KMS-11 (cell line): ENCODE results near the gene PLEKHM2.

ENCODE experiments used
- H2AFZ ChIP-seq: fragments of 200-600 bp; sonication (generic); 2 replicates; pipeline ENCODE4 v1.6.1; 2016; ENCODE audit warnings: antibody characterized with exemption, mixed run types, low read depth
- H3K27ac ChIP-seq: fragments of 200-600 bp; sonication (generic); 2 replicates; pipeline ENCODE4 v1.6.1; 2016; ENCODE audit warnings: mild to moderate bottlenecking, mixed run types
- H3K27me3 ChIP-seq: fragments of 200-600 bp; sonication (generic); 2 replicates; pipeline ENCODE4 v1.6.1; 2017; ENCODE audit warnings: mild to moderate bottlenecking, low read depth, mixed run types, moderate library complexity; ENCODE audit not compliant: insufficient read depth
- H3K36me3 ChIP-seq: fragments of 200-600 bp; sonication (generic); 2 replicates; pipeline ENCODE4 v1.6.1; 2017; ENCODE audit warnings: mild to moderate bottlenecking, mixed run types; ENCODE audit not compliant: insufficient read depth
- H3K4me1 ChIP-seq: fragments of 200-600 bp; sonication (generic); 2 replicates; pipeline ENCODE4 v1.6.1; 2016; ENCODE audit warnings: mild to moderate bottlenecking, low read depth, mixed run types; ENCODE audit not compliant: poor library complexity, severe bottlenecking
- H3K4me2 ChIP-seq: fragments of 200-600 bp; sonication (generic); 2 replicates; pipeline ENCODE4 v1.7.0; 2016; ENCODE audit warnings: mild to moderate bottlenecking, mixed run types
- H3K4me3 ChIP-seq: fragments of 200-600 bp; sonication (generic); IDR thresholded peaks from 2 replicates; pipeline ENCODE4 v1.6.1; 2017; ENCODE audit warnings: low read depth, low read length, mixed read lengths; ENCODE audit not compliant: insufficient read depth
- H3K79me2 ChIP-seq: fragments of 200-600 bp; sonication (generic); 2 replicates; pipeline ENCODE4 v1.6.1; 2016; ENCODE audit warnings: low read depth, mixed run types; ENCODE audit not compliant: insufficient read depth
- H3K9ac ChIP-seq: fragments of 200-600 bp; sonication (generic); 2 replicates; pipeline ENCODE4 v1.6.1; 2016; ENCODE audit warnings: mild to moderate bottlenecking, mixed run types
- H4K20me1 ChIP-seq: fragments of 200-600 bp; sonication (generic); 2 replicates; pipeline ENCODE4 v1.6.1; 2016; ENCODE audit warnings: mild to moderate bottlenecking, mixed run types; ENCODE audit not compliant: insufficient read depth
- TF ChIP-seq, protein P1 (sequence below): fragments of 200-600 bp; sonication (generic); conservative IDR thresholded peaks from 2 replicates; pipeline ENCODE4 v1.6.1; 2017; ENCODE audit warnings: low read depth, mild to moderate bottlenecking, antibody characterized with exemption, low read length, moderate library complexity, mixed read lengths

PLEKHM2 gene

DNA sequence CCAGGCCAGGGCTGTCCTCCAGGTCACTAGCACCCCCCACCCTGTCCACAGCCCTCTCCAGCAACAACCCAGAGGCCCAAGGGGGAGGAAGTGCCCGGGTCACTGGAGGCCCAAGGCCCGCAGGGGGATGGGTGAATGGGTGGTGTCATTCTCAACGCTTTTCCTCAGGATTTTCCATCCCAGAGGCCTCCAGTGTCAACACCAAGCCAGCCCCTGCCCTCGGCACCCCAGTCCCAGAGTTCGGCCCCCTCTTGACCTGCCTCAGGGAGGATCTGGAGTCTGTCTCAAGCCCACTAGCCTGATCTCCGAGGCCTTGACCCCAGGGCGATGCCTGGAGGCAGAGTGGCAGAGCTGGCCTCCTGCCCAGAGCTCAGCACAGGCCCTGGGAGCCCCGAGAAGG is 63.3 kb downstream of the PLEKHM2 start:
- Histone ChIP-seq H3K4me2 (no peak overlapping the region), H3K36me3 (no peaks in the 10 kb centered on the region), H3K27ac (no peak overlapping the region), H3K4me3 (no peak overlapping the region), H3K9ac (no peak overlapping the region), H2AFZ (no peak overlapping the region), H3K4me1 (peaks cover 20% of the 10 kb centered on the region), H4K20me1 (no peaks in the 10 kb centered on the region), H3K27me3 (peaks cover 3% of the 10 kb centered on the region; the same call in 1 of the 2 replicates), H3K79me2 (no peaks in the 10 kb centered on the region)
- TF ChIP-seq, protein P1, sequence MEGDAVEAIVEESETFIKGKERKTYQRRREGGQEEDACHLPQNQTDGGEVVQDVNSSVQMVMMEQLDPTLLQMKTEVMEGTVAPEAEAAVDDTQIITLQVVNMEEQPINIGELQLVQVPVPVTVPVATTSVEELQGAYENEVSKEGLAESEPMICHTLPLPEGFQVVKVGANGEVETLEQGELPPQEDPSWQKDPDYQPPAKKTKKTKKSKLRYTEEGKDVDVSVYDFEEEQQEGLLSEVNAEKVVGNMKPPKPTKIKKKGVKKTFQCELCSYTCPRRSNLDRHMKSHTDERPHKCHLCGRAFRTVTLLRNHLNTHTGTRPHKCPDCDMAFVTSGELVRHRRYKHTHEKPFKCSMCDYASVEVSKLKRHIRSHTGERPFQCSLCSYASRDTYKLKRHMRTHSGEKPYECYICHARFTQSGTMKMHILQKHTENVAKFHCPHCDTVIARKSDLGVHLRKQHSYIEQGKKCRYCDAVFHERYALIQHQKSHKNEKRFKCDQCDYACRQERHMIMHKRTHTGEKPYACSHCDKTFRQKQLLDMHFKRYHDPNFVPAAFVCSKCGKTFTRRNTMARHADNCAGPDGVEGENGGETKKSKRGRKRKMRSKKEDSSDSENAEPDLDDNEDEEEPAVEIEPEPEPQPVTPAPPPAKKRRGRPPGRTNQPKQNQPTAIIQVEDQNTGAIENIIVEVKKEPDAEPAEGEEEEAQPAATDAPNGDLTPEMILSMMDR: no peak

DNA sequence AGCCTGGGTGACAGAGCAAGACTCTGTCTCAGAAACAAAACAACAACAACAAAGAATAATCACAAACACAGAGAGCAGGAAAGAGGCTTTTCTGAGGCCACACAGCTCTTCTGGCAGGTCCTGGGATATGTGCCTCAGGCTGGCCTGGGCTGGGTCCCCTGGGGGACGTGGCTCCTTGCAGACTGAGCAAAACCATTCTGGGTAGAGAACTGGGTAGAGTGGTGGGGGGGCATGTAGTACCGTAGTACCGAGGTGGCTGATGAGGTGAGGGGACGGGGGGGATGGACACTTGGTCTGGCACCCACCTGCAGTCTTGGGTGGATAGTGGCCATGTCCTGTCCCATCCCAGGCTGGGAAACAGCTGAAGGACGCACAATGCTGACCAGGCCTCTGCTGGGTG is 64.1 kb downstream of the PLEKHM2 start:
- H2AFZ ChIP-seq: no peak overlapping the region
- TF ChIP-seq, protein P1: no peak
- no peak overlapping the region for H3K4me3 ChIP-seq
- H3K9ac ChIP-seq: no peak overlapping the region
- no peaks in the 10 kb centered on the region for H3K36me3 ChIP-seq
- peaks cover 3% of the 10 kb centered on the region; the same call in 1 of the 2 replicates for H3K27me3 ChIP-seq
- H3K4me1 ChIP-seq: peaks cover 20% of the 10 kb centered on the region
- no peak overlapping the region for H3K27ac ChIP-seq
- H4K20me1 ChIP-seq: no peaks in the 10 kb centered on the region
- H3K4me2 ChIP-seq: no peak overlapping the region
- no peaks in the 10 kb centered on the region for H3K79me2 ChIP-seq

DNA sequence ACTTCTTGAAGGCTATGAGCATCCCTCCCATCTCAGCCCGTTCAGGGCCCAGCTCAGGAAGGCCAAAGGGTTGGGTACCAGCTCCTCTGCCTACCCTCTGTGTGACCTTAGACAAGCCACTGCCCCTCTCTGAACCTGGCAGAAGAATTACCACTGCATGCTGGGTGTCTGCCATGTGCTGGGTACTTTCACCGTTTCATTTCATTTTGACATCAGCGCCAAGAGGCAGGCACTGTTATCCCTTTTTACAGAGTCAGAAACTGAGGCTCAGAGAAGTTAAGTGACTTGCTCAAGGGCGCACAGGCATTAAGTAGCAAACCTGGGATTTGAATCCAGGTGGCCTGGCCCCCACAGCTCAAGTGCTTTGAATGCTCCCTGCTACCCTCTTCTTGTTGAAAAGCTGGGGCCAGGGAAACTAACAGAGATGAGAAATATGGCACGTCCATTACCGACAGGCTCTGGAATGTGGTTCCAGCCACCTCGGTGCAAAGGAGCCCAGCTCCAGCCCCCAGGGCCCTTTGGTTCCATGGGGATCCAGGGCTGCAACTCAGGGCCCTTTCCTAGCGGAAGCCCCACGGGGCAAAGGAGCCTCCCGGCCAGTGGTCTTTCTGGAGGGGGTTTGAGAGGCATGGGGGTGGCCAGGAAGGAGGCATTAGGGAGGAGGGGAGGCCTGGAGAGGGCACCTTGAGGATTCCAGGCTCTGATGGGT is 64.7 kb downstream of the PLEKHM2 start:
- H3K4me3 ChIP-seq: no peak overlapping the region
- H3K4me1 ChIP-seq: peaks cover 20% of the 10 kb centered on the region
- no peak overlapping the region for H3K4me2 ChIP-seq
- TF ChIP-seq, protein P1: no peak
- no peaks in the 10 kb centered on the region for H3K79me2 ChIP-seq
- no peak overlapping the region for H2AFZ ChIP-seq
- H3K27me3 ChIP-seq: peaks cover 3% of the 10 kb centered on the region; the same call in 1 of the 2 replicates
- no peak overlapping the region for H3K27ac ChIP-seq
- no peaks in the 10 kb centered on the region for H3K36me3 ChIP-seq
- no peak overlapping the region for H3K9ac ChIP-seq
- no peaks in the 10 kb centered on the region for H4K20me1 ChIP-seq

DNA sequence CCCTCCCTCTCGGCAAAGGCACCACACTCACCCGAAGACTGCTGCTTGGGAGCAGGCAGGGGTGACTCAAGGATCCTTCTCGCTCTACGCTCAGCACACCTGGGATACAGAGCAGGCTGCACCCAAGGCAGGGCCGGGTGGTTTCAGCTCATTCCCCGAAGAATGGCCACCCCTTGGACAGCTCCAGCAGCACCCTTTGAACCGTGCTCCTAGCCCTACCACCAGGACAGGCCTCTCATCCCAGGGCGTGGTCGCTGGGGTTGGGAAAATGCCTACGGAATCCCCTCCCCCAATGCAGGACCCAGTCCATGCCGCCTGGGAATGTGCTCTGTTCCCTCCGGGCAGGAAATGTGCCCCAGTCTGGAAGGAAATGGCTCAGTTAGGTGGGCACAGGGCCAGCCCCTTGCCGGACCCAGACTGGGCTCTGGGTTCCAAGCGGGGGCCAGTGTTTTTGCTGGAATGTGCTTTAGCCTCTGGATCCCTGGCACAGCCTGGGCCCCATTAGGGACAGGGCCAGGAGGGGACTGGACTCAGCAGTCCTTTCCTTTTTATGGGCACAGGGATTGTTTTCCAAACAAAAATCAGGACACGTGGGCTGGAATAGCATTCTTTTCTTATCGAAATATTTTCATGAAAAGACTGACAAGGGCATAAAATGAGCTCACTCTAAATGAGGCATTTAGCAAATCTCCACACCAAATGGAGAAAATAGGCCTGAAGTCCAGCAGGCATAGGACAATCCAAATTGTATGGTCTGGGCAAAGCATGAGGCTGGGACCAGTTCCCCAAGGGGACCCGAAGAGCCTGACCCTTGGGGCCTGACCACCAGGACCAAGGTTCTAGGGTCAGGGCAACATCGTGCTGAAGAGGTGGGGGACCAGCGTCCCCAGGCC is 65.5 kb downstream of the PLEKHM2 start:
- Histone ChIP-seq H2AFZ (no peak overlapping the region), H4K20me1 (no peaks in the 10 kb centered on the region), H3K27ac (no peak overlapping the region), H3K36me3 (no peaks in the 10 kb centered on the region), H3K4me3 (no peak overlapping the region), H3K4me1 (peaks cover 20% of the 10 kb centered on the region), H3K4me2 (no peak overlapping the region), H3K9ac (no peak overlapping the region), H3K79me2 (no peaks in the 10 kb centered on the region), H3K27me3 (peaks cover 3% of the 10 kb centered on the region; the same call in 1 of the 2 replicates)
- TF ChIP-seq, protein P1: no peak
